Esophagus muscularis mucosa (tissue), 4 donors: ENCODE measurements around the gene SCARF1. TPM values are rescaled to one million over a fixed set of nuclear protein-coding genes. Genes with fewer than 3 reads are reported as not detected.

ENCODE experiments used
- DNase-seq: peaks from one replicate; pipeline ENCODE4 v3.0.0-alpha.2; 2017; ENCODE audit errors: extremely low spot score
- H3K27ac ChIP-seq, 4 donors: fragments of 200-600 bp; sonication (generic); replicated peaks in 1 of 4; 1 replicate in 3 of 4; 2 replicates in 1 of 4; pipeline ENCODE4 v1.5.1; 2016 to 2019; ENCODE audit warnings: mild to moderate bottlenecking in 1 of 4
- H3K27me3 ChIP-seq, 4 donors: fragments of 200-600 bp; sonication (generic); one replicate each; pipeline versions ENCODE4 v1.5.1 to v1.6.0; 2016 to 2019
- H3K36me3 ChIP-seq, 4 donors: fragments of 200-600 bp; sonication (generic); one replicate each; pipeline ENCODE4 v1.5.1; 2016 to 2019
- H3K4me1 ChIP-seq, 4 donors: fragments of 200-600 bp; sonication (generic); one replicate each; pipeline ENCODE4 v1.5.1; 2016 to 2019
- H3K4me3 ChIP-seq, 4 donors: fragments of 200-600 bp; sonication (generic); 1 replicate in 2 of 4; 2 replicates in 2 of 4; pipeline ENCODE4 v1.5.1; 2016 to 2019; ENCODE audit warnings: mild to moderate bottlenecking in 4 of 4, moderate library complexity in 1 of 4
- H3K9me3 ChIP-seq, 4 donors: fragments of 200-600 bp; sonication (generic); 1 replicate in 3 of 4; 2 replicates in 1 of 4; pipeline ENCODE4 v1.5.1; 2016 to 2019
- CTCF ChIP-seq, 3 experiments: fragments of 200-600 bp in 2 of 3; fragments of 450-650 bp in 1 of 3; sonication (generic) in 2 of 3; IDR thresholded peaks; one replicate each; pipeline ENCODE4 v1.5.1; 2017 to 2019; ENCODE audit warnings: antibody characterized with exemption in 3 of 3, mild to moderate bottlenecking in 2 of 3, moderate library complexity in 1 of 3
- EP300 ChIP-seq: sonication (generic); formaldehyde crosslinking; IDR thresholded peaks from one replicate; pipeline ENCODE4 v1.6.1; 2017; ENCODE audit warnings: antibody characterized with exemption
- POLR2A ChIP-seq: fragments of 450-650 bp; IDR thresholded peaks from one replicate; pipeline ENCODE4 v1.6.1; 2017; ENCODE audit warnings: antibody characterized with exemption, moderate library complexity, mild to moderate bottlenecking, low read depth
- POLR2AphosphoS5 ChIP-seq, 2 donors: sonication (generic); formaldehyde crosslinking; IDR thresholded peaks; one replicate each; pipeline ENCODE4 v1.6.1; 2017; ENCODE audit warnings: antibody characterized with exemption in 2 of 2
- WGBS: methylation state at CpG from one replicate; pipeline ENCODE4 v1.1.5; 2018; 5-methylcytosine and 5-hydroxymethylcytosine counted together
- intact Hi-C: fragments of 100-400 bp; cut with DNase I; formaldehyde crosslinking; loops from one replicate; pipeline ENCODE4 v1.15.1; 2023
- total RNA-seq, 4 donors: library from RNA; depleted of rRNA; stranded (reverse); fragments of >200 nt; gene quantifications; one replicate each; pipeline versions ENCODE4 v1.1.0 to v1.2.1, GENCODE V29; 2016

Gene SCARF1
- total RNA-seq, 4 donors from 2014 or later: 6.2 to 19.8 (median 12.8) TPM

GRCh38 chr17:1620486-1620885 is 25.0 kb downstream of the SCARF1 start:
- no peaks in the 10 kb centered on the region for H3K9me3 ChIP-seq
- intact Hi-C loops: no loop called here
- H3K27ac ChIP-seq: no peak overlapping the region
- TF ChIP-seq POLR2AphosphoS5 (IDR thresholded peaks at IDR 0.05) (no peak), POLR2A (no peak), EP300 (no peak), CTCF (IDR thresholded peaks at IDR 0.05) (no peak)
- peaks cover 0 to 19% (median 2%) of the 10 kb centered on the region in 4 donors for H3K4me1 ChIP-seq
- no peak for DNase-seq
- no peaks in the 10 kb centered on the region for H3K27me3 ChIP-seq
- no peak overlapping the region for H3K4me3 ChIP-seq
- H3K36me3 ChIP-seq: peaks cover 0 to 29% (median 5%) of the 10 kb centered on the region in 4 donors
- WGBS: 80% methylated on average over 12 of the region's 13 CpGs

GRCh38 chr17:1617620-1618174 is 27.8 kb downstream of the SCARF1 start:
- intact Hi-C loops: no loop called here
- TF ChIP-seq CTCF (IDR thresholded peaks at IDR 0.05) (no peak), POLR2AphosphoS5 (IDR thresholded peaks at IDR 0.05) (peak; percentile 12 to 30)
- H3K36me3 ChIP-seq: peaks cover 0 to 46% (median 13%) of the 10 kb centered on the region in 4 donors
- peaks cover 0 to 19% (median 4%) of the 10 kb centered on the region in 4 donors for H3K4me1 ChIP-seq
- H3K27ac ChIP-seq: peak overlapping the region in 2 of 4 donors; percentile 36 to 45
- no peak for DNase-seq
- H3K4me3 ChIP-seq: no peak overlapping the region
- no peaks in the 10 kb centered on the region for H3K27me3 ChIP-seq
- WGBS: 74% methylated on average over 20 of the region's 20 CpGs
- no peaks in the 10 kb centered on the region for H3K9me3 ChIP-seq

GRCh38 chr17:1616101-1616500 is 29.4 kb downstream of the SCARF1 start:
- Histone ChIP-seq H3K27ac (no peak overlapping the region), H3K36me3 (peaks cover 0 to 56% (median 15%) of the 10 kb centered on the region in 4 donors), H3K9me3 (no peaks in the 10 kb centered on the region), H3K27me3 (no peaks in the 10 kb centered on the region), H3K4me1 (peaks cover 0 to 17% (median 6%) of the 10 kb centered on the region in 4 donors), H3K4me3 (no peak overlapping the region)
- intact Hi-C loops: no loop called here
- TF ChIP-seq POLR2AphosphoS5 (IDR thresholded peaks at IDR 0.05) (no peak), POLR2A (no peak), CTCF (IDR thresholded peaks at IDR 0.05) (no peak), EP300 (no peak)
- DNase-seq: no peak
- 78% methylated on average over 13 of the region's 13 CpGs for WGBS

GRCh38 chr17:1612400-1612799 is 33.1 kb downstream of the SCARF1 start:
- no peak for DNase-seq
- Histone ChIP-seq H3K4me3 (no peak overlapping the region), H3K27ac (peak overlapping the region in 3 of 4 donors; percentile 1 to 27 (median 21)), H3K4me1 (peaks cover 0 to 16% (median 6%) of the 10 kb centered on the region in 4 donors), H3K36me3 (peaks cover 0 to 44% (median 15%) of the 10 kb centered on the region in 4 donors), H3K9me3 (no peaks in the 10 kb centered on the region), H3K27me3 (no peaks in the 10 kb centered on the region)
- intact Hi-C loops: no loop called here
- 75% methylated on average over 11 of the region's 16 CpGs for WGBS
- TF ChIP-seq POLR2AphosphoS5 (IDR thresholded peaks at IDR 0.05) (no peak), CTCF (IDR thresholded peaks at IDR 0.05) (no peak), POLR2A (no peak), EP300 (no peak)

GRCh38 chr17:1611715-1612114 is 33.8 kb downstream of the SCARF1 start:
- Histone ChIP-seq H3K4me3 (no peak overlapping the region), H3K27ac (peak overlapping the region in 3 of 4 donors; percentile 1 to 27 (median 21)), H3K36me3 (peaks cover 0 to 40% (median 15%) of the 10 kb centered on the region in 4 donors), H3K27me3 (no peaks in the 10 kb centered on the region), H3K4me1 (peaks cover 0 to 19% (median 7%) of the 10 kb centered on the region in 4 donors), H3K9me3 (no peaks in the 10 kb centered on the region)
- 71% methylated on average over 10 of the region's 10 CpGs for WGBS
- DNase-seq: no peak
- TF ChIP-seq EP300 (no peak), CTCF (IDR thresholded peaks at IDR 0.05) (no peak), POLR2AphosphoS5 (IDR thresholded peaks at IDR 0.05) (no peak)
- intact Hi-C loops: no loop called here
